HG02970 (cell line): ENCODE measurements around the gene RBM44.
"Not testable (repeated sequence)": the region's sequence is repeated elsewhere in the genome, so short reads cannot be mapped to it uniquely, and the experiment has no call there.

Source experiments
- ATAC-seq: cut with Tn5 transposase; IDR thresholded peaks from one replicate; pipeline ENCODE4 v1.9.1; 2021; ENCODE audit warnings: mild to moderate bottlenecking, moderate library complexity, moderate number of reproducible peaks; ENCODE audit not compliant: unreplicated experiment, low FRiP score

RBM44 gene

DNA sequence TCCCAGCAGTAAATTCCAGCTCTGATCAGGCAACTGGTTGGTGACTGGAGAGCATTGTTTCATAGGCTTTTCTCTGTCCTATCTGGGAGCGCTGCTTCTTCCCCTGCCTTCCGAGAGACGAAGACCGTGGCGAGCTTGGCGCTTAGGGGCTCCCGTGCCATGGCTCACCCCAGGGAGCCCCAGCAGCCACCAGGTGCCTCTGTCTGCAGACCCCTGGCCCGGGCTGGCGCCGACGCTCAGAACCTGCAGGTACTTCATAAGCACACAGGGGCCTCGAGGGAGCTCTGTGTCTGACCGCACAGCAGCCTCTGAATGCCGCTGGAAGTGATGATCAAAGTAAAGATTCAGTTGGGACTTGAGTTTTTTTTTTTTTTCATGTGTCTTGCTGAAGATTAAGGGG, 19.1 kb upstream of the RBM44 start:
- ATAC-seq, result no peak

DNA sequence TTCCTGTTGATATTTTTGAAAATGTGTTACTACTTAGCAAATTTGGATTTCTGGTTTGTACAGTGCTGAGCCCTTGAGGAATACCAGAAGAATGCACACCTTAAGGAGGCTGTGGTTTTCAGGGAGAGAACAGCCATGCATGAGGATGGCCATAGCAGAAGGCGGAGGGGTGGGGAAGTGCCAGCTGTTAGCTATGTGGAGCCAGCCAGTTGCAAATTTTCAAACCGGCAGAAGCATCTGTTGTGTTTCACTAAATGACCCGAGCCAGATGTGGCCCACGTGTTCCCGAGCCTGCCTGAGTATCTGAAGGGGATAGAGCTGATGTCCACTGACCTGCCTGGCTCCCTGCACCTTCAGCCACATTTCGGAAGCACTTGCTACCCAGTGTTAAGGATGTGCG, 16.4 kb upstream of the RBM44 start:
- ATAC-seq, result no peak

DNA sequence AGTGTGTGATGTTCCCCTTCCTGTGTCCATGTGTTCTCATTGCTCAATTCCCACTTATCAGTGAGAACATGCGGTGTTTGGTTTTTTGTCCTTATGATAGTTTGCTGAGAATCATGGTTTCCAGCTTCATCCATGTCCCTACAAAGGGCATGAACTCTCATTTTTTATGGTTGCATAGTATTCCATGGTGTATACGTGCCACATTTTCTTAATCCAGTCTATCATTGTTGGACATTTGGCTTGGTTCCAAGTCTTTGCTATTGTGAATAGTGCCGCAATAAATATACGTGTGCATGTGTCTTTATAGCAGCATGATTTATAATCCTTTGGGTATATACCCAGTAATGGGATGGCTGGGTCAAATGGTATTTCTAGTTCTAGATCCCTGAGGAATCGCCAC, 14.9 kb upstream of the RBM44 start:
- not testable (repeated sequence) for ATAC-seq

DNA sequence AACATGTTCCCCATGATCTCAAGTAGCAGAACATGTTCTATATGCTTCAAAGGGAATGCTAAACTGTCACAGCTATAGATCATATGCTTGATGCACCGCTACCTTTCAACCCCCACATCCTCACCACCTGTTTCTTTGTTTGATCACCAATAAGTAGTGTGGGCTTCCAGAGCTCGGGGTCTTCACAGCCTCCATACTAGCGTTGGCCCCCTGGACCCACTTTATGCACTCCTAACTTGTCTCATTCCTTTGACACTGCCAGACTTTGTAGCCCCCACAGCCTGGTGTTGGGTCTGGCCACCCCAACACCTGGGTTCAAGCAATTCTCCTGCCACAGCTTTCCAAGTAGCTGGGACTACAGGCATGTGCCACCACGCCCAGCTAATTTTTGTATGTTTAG, 11.6 kb upstream of the RBM44 start:
- no peak for ATAC-seq

DNA sequence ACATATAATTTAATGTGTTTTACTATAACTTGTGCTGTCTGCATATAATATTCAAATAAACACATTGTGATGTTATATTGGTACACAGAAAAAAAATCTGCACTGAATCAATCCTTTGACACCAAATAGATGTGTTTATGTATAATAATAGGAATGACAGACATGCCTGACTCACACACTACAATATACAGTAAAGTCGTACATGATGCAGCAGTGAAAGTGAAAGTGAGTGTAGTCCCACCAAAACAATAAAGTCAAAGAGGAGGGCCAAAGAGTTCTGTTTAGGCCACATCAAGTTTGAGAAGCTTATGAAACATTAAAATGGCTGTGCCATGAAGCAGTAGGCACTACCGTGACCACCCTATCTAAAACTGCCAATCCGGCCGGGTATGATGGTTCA, 8.2 kb upstream of the RBM44 start:
- no peak for ATAC-seq

DNA sequence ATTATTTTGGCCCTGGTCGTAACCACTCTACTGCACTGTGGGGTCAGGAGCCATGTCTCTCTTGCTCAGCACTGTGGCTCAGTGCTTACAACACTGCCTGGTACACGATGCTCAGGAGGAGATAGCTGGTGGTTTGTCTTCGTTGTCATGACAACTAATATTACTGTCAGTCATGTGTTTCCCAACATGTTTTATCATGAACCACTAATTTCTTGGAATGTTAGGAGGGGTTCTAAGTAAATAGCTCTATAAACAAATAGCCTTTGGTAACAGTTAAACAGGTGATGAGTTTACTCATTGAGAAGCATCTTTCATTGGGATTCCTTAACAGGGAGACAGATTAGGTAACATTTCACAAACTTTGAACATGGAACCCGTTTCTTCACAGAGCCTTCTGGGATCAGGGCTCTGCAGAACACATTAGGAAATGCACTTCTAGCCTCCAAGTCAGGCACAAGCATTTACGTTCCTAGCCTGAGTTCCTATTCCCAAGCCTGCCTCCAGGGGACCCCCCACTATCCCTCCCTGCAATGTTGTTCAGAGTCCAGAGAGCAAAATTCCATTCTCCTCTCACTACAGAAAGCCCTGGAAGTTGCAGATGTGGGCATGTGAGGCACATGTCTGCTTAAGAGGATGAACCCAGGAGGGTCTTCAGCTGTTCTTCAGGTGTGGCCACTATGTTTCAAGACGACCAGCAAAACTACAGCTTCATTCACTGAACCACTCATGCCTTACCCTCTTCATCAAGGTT, 6.4 kb upstream of the RBM44 start:
- no peak for ATAC-seq

DNA sequence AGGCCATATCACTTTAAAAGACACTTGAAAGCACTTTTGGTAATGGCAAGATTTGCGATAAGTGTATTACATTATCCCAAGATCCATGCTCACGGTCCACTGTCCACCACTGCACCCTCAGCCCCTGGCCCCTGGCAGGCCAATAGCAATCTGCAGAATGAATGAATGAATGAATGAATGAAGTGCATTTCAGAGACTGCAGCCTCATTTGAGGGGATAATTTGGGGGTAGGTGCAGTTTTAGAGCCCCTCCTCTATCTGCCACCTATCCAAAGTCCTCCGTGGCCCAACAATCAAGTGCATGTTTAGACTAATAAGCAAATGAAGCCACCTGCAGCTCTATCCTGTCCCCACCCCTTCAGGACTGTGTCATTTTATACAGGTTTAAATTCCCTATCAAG, 1.3 kb upstream of the RBM44 start:
- no peak for ATAC-seq

DNA sequence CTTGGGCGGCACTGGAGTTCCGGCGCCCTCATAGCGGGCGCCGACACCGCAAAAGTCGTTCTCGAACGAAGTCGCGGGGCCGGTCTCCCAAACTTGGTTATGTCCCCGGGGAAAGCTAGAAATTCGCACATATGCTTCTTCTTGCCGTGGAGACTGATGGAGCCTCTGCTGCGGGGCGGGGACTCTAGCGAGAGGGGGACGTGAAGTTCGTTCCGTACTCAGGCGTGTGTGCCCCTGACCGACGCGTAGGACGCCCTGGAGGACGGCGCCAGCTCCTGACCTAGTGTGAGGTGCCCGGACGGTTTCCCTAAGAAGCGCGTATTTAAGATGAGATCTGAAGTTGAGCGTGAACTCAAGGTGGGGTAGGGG, 465 bp downstream of the RBM44 start:
- no peak for ATAC-seq

DNA sequence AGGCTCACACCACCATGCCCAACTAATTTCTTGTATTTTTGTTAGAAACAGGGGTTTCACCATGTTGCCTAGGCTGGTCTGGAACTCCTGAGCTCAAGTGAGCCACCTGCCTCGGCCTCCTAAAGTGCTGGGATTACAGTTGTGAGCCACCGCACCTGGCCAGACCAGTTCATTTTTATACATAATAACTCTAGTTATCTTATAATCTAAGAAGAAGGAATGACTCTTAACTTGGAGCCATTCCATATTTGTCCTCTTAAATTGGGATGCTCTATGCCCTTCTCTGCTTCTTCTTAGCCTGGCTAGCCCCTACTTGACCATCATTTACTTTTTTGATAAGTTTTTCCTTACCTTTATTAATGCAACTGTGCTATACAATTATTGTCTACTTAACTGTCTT, 2.9 kb downstream of the RBM44 start:
- no peak for ATAC-seq

DNA sequence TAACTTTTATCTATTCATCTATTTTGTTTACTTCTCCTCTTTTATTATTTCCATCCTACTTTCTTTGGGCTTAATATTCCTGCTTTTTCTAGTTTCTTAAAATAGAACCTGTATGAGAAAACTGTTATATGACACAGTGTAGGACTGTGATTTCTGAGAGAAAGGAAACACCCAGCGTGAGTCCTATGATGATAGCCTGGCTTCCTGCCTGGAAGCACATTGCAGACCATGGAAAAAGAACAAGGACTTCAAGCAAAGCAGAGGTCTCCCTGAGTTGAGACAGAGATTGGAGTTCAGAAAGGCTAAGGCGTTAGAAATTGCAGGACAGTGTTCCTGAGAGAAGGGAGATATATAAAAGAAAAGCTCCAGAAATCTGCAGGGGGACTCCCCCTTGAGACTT, 7.8 kb downstream of the RBM44 start:
- ATAC-seq, result no peak

DNA sequence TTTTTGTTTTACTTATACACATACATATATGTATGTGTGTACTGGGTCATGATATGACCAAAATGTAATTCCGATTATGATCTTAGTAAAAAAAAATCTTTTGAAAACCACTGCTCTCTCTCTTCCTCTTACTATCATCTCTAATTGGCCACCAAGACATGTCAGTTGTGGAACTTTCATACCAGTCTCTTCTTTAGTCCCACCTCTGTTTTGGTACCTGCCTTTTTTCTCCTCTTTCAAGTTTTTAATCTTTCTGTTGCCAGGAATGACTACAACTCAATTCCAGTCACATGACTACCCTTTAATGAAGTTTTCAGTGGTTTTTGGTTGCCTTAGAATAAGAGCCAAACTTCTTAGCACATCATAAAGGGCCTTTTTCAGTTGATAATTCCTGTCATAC, 17.1 kb downstream of the RBM44 start:
- ATAC-seq, result no peak

DNA sequence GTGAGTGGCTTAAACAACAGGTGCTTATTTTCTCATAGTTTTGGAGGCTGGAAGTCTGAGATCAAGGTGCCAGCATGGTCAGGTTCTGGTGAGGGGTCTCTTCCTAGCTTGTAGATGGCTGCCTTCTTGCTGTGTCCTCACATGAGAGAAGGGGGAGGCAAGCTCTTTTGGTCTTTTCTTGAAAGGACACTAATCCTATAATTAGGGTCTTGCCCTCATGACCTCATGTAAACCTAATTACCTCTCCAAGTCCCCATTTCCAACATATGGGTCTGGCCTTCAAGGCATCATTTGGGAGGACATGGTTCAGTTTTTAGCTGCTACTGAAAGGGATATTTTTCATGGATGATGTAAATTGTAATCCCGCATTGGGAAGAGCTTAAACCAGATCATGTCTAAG, 18.0 kb downstream of the RBM44 start:
- no peak for ATAC-seq

DNA sequence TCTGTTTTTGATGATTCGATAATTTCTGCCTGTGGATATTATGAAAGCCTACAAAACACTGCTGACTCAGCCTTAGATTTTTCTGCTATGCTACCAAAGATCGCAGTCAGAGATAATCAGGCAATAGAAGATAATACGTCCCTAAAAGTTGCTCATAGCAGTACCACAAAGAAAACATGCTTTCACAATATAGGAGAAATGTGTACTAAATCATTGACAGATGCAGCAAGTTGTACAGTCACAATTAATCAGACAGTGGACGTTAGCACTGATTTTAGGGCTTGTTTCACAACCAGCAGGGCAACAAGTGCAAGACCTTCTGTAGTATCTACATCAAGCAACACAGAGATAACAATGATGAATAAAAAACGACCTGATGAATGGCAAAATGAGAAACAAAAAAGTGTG, 19.5 kb downstream of the RBM44 start:
- ATAC-seq, result no peak

DNA sequence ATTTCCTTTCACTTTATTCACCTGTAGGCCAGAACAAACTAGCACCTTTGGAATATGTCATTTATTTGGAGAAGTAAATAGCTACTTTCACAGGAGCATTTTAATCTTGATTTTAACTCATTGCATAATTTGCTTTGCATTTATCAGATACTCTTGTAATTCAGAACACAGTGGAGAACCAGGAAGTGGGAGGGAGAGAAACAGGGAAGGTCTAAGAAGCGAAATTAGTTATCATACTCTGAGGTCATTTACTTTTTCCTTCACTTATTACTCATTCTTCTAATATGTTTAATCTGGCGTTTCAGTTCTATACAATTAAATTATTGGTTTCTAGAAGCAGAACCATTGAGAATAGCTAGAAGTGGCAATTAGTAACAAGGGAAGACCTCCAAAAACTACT, 20.7 kb downstream of the RBM44 start:
- ATAC-seq, result no peak

DNA sequence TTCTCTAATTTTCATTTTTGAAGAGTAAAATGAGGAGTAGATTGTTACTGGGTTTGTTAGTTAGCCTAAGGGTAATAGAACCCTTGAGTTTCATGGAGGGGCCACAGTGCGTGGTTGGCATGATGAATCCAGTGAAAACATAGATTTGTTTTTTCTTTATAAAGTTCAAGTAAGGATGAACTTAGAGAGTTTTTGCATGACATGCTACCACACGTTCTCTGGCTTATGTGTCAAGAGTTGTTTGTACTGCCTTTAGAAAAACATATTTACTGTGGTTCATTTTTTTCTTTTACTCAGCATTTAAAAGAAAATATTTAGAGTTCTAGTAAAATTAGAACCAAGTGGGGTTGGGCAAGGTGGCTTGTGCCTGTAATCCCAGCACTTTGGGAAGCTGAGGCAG, 21.8 kb downstream of the RBM44 start:
- ATAC-seq, result no peak

DNA sequence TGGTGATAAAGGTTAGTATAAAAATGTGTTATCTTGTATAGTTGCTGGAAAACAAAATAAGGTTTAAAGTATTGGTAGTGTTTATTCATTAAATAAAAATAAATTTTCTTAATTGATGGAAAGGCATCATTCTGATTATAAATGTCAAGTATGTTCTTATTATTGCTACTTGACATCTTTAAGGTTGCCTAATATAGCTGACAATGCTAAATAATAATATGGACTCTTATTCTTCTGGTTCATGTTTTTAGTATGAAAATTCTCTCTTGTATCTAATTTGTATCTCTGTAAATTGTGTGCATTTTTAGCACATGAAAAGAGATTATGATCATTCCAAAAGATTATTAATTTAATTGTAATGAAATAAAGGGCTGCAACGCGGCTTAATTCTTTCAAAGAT, 25.0 kb downstream of the RBM44 start:
- ATAC-seq, result no peak

DNA sequence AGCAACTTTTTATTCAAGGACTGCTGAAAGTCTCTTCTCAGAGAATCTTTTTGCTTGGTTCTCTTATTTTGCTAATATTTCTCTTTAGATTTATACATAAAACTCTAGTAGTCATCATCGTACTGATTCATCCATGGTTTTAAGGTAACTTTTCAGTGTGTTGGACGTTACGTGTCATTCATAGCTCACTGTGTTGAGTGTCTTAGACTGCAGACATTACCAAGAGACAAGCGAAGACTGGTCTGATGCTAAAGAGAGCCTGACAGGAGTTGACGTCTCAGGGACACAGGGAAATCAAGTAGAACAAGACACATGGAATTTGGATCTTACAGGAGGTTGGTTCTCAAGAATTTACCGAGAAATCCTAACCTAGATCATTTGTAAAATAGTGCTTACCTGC, 25.5 kb downstream of the RBM44 start:
- ATAC-seq, result no peak

DNA sequence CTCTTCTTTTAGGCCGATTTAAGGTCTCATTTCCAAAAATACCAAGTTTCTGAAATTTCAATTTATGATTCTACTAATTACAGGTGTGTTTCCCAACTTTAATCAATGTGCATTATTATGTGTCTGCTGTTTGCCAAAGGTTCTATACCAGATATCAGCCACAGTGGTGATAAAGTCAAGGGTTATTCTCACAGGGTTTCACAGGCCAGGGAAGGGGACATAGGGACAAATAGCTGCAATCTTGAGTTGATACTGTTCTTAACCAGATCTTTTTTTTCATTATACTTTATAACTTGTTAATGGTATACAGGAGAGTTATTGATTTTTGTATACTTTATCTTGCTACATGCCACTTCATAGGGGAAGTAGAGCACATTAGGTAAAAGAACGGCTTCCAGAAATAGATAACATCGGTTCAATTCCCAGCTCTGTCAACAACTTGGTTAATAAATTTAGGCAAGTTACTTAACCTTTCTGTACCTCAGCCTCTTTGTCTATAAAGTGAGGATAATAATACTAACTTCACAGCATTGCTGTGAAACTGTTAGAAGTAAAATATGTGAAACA, 28.9 kb downstream of the RBM44 start:
- no peak for ATAC-seq

DNA sequence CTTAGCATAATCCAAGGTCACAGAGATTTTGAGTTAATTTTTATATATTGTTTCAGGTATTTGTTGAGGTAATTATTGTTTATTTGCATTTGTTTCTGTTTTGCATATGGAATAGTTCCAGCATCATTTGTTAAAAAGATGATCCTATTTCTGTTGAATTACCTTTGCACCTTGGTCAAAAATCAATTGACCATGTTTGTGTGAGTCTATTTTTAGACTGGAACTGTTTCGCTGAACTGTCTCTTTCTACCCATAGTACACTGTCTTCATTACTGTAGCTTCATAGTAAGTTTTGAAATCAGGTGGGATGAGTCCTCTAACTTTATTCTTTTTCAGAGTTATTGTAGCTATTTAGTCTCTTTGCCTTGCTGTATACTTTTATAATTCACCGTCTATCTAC, 31.9 kb downstream of the RBM44 start:
- no peak for ATAC-seq

DNA sequence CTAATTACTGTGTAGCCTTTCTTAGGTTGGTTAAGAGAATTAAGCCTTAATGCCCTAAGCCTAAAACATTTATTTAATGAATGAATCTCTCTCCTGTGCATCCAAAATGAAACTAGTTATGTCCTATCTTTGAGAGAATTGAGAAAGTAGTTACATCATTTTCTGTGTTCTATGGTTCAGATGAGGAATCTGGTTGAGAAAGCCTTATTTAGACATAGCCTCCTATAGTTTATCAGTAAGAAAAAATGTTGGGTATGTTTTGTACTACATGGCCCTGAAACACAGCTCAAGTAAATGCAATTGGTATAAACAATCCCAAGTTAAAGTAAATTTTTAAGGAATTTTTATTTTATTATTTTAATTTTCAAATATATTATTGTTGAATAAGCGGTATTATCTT, 35.0 kb downstream of the RBM44 start:
- ATAC-seq, result no peak

DNA sequence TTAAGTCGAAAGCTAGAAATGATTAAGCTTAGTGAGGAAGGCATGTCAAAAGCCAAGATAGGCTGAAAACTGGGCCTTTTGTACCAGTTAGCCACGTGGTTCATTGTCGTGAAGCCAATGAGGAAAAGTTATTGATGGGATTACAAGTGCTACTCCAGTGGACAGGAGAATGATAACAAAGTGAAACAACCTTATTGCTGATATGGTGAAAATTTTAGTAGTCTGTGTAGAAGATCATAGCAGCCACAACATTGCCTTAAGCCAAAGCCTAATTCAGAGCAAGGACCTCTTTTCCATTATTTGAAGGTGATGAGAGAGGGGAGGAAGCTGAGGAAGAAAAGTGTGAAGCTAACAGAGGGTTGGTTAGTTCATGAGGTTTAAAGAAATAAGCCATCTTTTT, 36.8 kb downstream of the RBM44 start:
- ATAC-seq, result no peak

DNA sequence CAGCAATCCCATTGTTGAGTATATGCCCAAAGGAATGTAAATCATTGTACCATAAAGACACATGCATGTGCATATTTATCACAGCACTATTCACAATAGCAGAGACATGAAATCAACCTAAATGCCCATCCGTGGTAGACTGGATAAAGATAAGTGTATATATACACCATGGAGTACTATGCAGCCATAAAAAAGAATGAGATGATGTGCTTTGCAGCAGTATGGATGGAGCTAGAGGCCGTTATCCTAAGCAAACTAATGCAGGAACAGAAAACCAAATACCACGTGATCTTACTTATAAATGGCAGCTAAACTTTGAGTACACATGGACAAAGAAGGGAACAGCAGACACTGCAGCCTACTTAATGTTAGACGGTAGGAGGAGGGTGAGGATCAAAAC, 42.5 kb downstream of the RBM44 start:
- ATAC-seq, result no peak

DNA sequence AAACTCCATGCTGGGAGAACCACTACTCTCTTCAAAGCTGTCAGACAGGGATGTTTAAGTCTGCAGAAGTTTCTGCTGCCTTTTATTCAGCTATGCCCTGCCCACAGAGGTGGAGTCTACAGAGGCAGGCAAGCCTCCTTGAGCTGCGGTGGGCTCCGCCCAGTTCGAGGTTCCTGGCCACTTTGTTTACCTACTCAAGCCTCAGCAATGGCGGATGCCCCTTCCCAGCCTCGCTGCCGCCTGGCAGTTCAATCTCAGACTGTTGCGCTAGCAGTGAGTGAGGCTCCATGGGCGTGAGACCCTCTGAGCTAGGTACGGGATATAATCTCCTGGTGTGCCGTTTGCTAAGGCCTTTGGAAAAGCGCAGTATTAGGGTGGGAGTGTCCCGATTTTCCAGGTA, 50.4 kb downstream of the RBM44 start:
- ATAC-seq, result not testable (repeated sequence)
